Measurements from ENCODE around the gene ERBB4.
"Not testable (repeated sequence)": the region's sequence is repeated elsewhere in the genome, so short reads cannot be mapped to it uniquely, and the experiment has no call there.

DNA sequence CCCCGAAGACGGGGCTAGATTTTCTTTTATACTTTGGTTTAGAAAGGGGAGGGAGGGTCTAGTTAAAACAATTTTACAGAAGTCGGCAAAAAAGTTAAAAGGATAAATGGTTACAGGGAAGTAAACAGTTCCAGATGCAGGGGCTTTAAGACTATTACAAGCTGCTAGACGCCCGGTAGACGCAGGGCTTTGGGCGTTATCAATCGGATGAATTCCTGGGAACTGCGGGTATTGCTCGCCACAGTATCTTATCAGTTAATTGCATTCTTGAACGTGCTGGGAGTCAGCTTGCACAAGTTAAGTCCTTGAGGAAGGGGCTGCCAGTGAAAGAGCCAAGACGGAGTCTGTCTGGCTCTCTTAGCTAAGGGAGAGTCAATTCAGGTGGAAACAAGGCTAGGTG is 946.6 kb downstream of the ERBB4 start:
- not testable (repeated sequence) for TF ChIP-seq ZBTB40 (IDR thresholded peaks at IDR 0.05; ENCODE audit: borderline replicate concordance); KAT2A (conservative IDR thresholded peaks at IDR 0.05; ENCODE audit: control insufficient read depth, low read depth, low read length); FOXM1 (IDR thresholded peaks at IDR 0.05; ENCODE audit: low read depth, low read length); MYB (IDR thresholded peaks at IDR 0.05; ENCODE audit: borderline replicate concordance, low read depth, low read length); JUND (IDR thresholded peaks at IDR 0.05; ENCODE audit: low read depth, low read length); POLR2AphosphoS5 (IDR thresholded peaks at IDR 0.05; ENCODE audit: low read length); TCF12 (IDR thresholded peaks at IDR 0.05; ENCODE audit: low read depth, low read length); BACH1 (IDR thresholded peaks at IDR 0.05; ENCODE audit: borderline replicate concordance); ZNF207 (IDR thresholded peaks at IDR 0.05; ENCODE audit: borderline replicate concordance); NKRF (conservative IDR thresholded peaks at IDR 0.05); CTCF (IDR thresholded peaks at IDR 0.05 in 2 of 3, conservative IDR thresholded peaks at IDR 0.05 in 1 of 3; ENCODE audit: control insufficient read depth in 2 of 3, extremely low read depth in 1 of 3, insufficient read depth in 1 of 3, low read depth in 3 of 3, low read length in 3 of 3); CEBPZ (IDR thresholded peaks at IDR 0.05; ENCODE audit: low read depth, low read length)
